HUES64 (cell line): ENCODE data around the gene SIX2.

Experiments used
- H3K27ac ChIP-seq: 2 replicates; pipeline ENCODE4 v1.7.0; 2013; ENCODE audit warnings: low read depth, low read length, inconsistent platforms
- H3K27me3 ChIP-seq: 2 replicates; pipeline ENCODE4 v1.6.1; 2013; ENCODE audit warnings: mild to moderate bottlenecking, low read length; ENCODE audit not compliant: insufficient read depth
- H3K36me3 ChIP-seq: 2 replicates; pipeline ENCODE4 v1.6.1; 2013; ENCODE audit warnings: mild to moderate bottlenecking, low read length; ENCODE audit not compliant: insufficient read depth
- H3K4me1 ChIP-seq: 2 replicates; pipeline ENCODE4 v1.6.1; 2013; ENCODE audit warnings: mild to moderate bottlenecking, low read length, moderate library complexity; ENCODE audit not compliant: insufficient read depth
- H3K4me3 ChIP-seq: 2 replicates; pipeline ENCODE4 v1.5.1; 2013; ENCODE audit warnings: mild to moderate bottlenecking, low read length, moderate library complexity
- H3K9ac ChIP-seq: 2 replicates; pipeline ENCODE4 v1.6.1; 2013; ENCODE audit warnings: mild to moderate bottlenecking, low read depth, low read length
- H3K9me3 ChIP-seq: 2 replicates; pipeline ENCODE4 v1.6.1; 2013; ENCODE audit warnings: low read depth, low read length; ENCODE audit not compliant: insufficient read depth
- WGBS: fragments of 150-250, 120-280 bp; methylation state at CpG from one replicate; pipeline ENCODE4 v1.1.7; 2013; ENCODE audit warnings: missing lambda C conversion rate; 5-methylcytosine and 5-hydroxymethylcytosine counted together

SIX2 gene

GRCh38 chr2:44975571-44976450, 33.4 kb downstream of the SIX2 start:
- Histone ChIP-seq H3K4me1 (peaks cover 31% of the 10 kb centered on the region), H3K9me3 (no peaks in the 10 kb centered on the region), H3K27me3 (no peaks in the 10 kb centered on the region), H3K27ac (no peak overlapping the region), H3K36me3 (no peaks in the 10 kb centered on the region), H3K9ac (no peak overlapping the region), H3K4me3 (peak overlapping the region; percentile 36)
- 46% methylated on average over 19 of the region's 24 CpGs for WGBS

DNA sequence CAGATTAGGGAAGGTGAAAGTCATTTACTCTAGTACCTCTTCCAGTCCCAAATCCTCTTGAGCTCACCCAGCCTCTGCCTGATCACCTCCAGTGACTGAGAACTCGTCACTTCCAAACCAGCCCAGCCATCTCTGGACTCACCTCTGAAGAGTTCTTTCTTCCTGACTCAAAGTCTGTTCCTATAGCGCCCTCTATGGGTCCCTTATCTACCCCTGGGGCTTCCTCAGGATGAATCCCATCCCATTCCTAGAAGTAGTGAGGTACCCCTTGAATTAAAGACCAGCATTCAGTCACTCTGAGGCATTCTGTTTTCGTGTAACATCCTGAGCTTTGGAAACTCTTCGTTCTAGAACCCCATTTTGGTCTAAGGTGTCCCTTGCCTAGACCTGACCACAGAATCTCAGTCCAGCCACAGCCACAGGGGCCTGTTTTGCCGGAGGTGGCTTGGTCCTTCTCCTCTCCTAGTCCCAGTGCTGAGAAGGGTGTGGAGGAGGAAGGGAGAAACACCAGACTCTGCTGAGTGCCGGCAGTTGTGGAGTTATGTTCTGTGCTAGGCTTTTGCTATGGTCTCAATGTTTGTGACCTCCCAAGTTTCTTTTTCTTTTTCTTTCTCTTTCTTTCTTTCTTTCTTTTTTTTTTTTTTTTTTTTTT, 35.1 kb downstream of the SIX2 start:
- Histone ChIP-seq H3K27ac (no peak overlapping the region), H3K36me3 (no peaks in the 10 kb centered on the region), H3K9ac (no peak overlapping the region), H3K4me1 (peaks cover 23% of the 10 kb centered on the region), H3K27me3 (no peaks in the 10 kb centered on the region), H3K9me3 (no peaks in the 10 kb centered on the region), H3K4me3 (no peak overlapping the region)
- WGBS, result 56% methylated on average over 5 of the region's 6 CpGs

- peak overlapping the region; percentile 16; the same call in 1 of the 2 replicates for H3K4me3 ChIP-seq
- 23% methylated on average over 11 of the region's 11 CpGs for WGBS
- no peaks in the 10 kb centered on the region for H3K27me3 ChIP-seq
- H3K4me1 ChIP-seq, result peaks cover 23% of the 10 kb centered on the region
- H3K36me3 ChIP-seq, result no peaks in the 10 kb centered on the region
- H3K9ac ChIP-seq, result no peak overlapping the region
- peak overlapping the region; percentile 16; the same call in 1 of the 2 replicates for H3K27ac ChIP-seq
- no peaks in the 10 kb centered on the region for H3K9me3 ChIP-seq
Observed at GRCh38 chr2:44972771-44973535, 36.3 kb downstream of the SIX2 start.

DNA sequence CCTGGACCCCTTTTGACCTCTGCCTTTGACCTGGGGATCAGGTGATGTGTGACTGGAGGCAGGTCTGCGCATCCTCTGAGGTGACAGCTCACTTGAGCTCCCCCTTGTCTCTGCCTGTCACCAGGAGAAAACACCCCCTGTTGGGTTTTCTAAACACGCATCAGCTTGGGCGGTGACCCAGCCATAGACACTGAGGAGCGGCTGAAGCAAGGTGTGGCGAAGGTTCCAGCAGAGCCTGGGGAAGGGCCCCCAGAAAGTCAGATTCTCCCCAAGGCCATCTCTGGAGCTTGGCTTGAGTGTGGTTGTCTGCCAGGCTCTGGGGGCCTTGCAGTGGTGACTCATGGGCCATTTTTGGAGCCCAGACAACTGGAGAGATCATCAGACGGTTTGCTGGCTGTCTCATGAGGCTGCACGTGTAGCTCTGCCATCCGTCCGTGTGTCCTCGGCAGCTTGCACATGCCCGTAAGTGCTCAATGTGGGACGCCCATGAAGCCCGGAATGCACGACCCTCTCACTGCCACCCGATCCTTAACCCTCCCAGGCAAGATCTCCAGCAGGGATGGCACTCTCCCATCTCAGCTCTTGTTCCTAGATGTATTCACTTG, 38.3 kb downstream of the SIX2 start:
- WGBS, result 89% methylated on average over 15 of the region's 15 CpGs
- Histone ChIP-seq H3K4me3 (no peak overlapping the region), H3K9me3 (no peaks in the 10 kb centered on the region), H3K9ac (no peak overlapping the region), H3K4me1 (peaks cover 19% of the 10 kb centered on the region), H3K27me3 (0 out of 2 replicates have a peak, but pooled peaks cover 5% of the 10 kb centered on the region), H3K36me3 (no peaks in the 10 kb centered on the region), H3K27ac (no peak overlapping the region)

- 94% methylated on average over 4 of the region's 4 CpGs for WGBS
- Histone ChIP-seq H3K9me3 (no peaks in the 10 kb centered on the region), H3K36me3 (no peaks in the 10 kb centered on the region), H3K4me1 (peaks cover 13% of the 10 kb centered on the region), H3K27me3 (0 out of 2 replicates have a peak, but pooled peaks cover 10% of the 10 kb centered on the region), H3K4me3 (no peak overlapping the region), H3K9ac (no peak overlapping the region), H3K27ac (no peak overlapping the region)
Observed at GRCh38 chr2:44969936-44970335, 39.3 kb downstream of the SIX2 start.

DNA sequence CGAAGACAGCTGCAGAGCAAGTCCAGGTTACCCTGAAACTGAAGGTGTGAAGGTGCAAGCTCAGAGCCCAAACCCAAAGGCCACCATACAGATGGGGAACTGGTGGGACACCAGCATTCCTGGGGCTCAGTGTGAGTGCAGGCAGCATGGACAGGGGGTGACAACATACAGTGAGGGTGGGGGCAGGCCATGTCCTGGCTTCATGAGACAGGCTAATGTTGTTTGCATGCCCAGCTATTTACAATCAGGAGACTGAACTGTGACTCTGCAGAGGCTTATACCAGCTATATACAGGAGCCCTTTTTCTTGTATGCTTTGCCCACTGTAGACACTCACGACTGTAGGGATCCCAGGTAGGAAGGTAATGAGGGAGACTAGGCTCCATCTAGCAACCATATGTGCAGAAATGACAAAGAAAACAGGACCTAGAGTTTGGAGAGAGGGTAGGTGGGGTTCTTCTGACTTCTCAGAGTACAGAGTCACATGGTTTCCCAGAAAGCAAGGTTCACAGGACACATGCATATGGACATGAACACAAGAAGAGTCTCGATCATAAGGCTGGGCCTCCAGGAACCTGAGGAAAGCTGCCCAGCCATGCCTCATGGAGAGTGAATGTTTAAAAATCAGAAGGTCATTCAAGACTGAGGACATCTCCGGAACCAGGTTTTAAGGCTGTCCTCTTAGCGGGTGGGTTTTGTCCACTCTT, 41.4 kb downstream of the SIX2 start:
- WGBS, result 94% methylated on average over 5 of the region's 5 CpGs
- Histone ChIP-seq H3K36me3 (no peaks in the 10 kb centered on the region), H3K27ac (no peak overlapping the region), H3K27me3 (0 out of 2 replicates have a peak, but pooled peaks cover 10% of the 10 kb centered on the region), H3K9me3 (no peaks in the 10 kb centered on the region), H3K9ac (no peak overlapping the region), H3K4me3 (no peak overlapping the region), H3K4me1 (peaks cover 5% of the 10 kb centered on the region)

DNA sequence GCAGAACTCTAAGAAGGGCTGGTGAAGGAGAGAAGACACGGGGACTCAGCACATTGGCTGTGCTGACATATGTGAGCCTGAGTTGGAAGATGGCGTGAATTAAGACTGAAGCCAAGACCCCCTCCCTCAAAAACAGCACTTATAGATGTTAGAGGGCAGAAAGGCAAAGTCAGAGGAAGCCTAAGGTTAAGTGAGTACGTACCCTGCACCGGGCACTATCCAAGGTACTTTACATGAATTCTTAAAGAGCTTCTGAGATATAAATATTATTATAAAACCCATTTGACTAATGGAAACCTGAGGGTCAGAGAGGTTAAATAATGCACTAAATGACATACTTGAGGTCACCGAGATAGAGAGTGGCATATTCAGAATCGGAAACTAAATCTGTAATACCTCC, 42.2 kb downstream of the SIX2 start:
- H3K36me3 ChIP-seq, result no peaks in the 10 kb centered on the region
- no peak overlapping the region for H3K27ac ChIP-seq
- no peak overlapping the region for H3K9ac ChIP-seq
- H3K4me1 ChIP-seq, result no peaks in the 10 kb centered on the region; the same call in 1 of the 2 replicates
- H3K4me3 ChIP-seq, result no peak overlapping the region
- 0 out of 2 replicates have a peak, but pooled peaks cover 10% of the 10 kb centered on the region for H3K27me3 ChIP-seq
- no peaks in the 10 kb centered on the region for H3K9me3 ChIP-seq
- WGBS, result 91% methylated on average over 3 of the region's 6 CpGs

GRCh38 chr2:44965684-44966083, 43.6 kb downstream of the SIX2 start:
- Histone ChIP-seq H3K27me3 (0 out of 2 replicates have a peak, but pooled peaks cover 10% of the 10 kb centered on the region), H3K9me3 (no peaks in the 10 kb centered on the region), H3K9ac (no peak overlapping the region), H3K4me1 (no peaks in the 10 kb centered on the region; the same call in 1 of the 2 replicates), H3K4me3 (no peak overlapping the region), H3K36me3 (no peaks in the 10 kb centered on the region), H3K27ac (no peak overlapping the region)
- WGBS, result no CpG with 5 or more reads among the region's 2 CpGs

- H3K4me3 ChIP-seq, result no peak overlapping the region
- no peak overlapping the region for H3K9ac ChIP-seq
- 17% methylated on average over 16 of the region's 16 CpGs for WGBS
- H3K36me3 ChIP-seq, result no peaks in the 10 kb centered on the region
- H3K27me3 ChIP-seq, result 0 out of 2 replicates have a peak, but pooled peaks cover 10% of the 10 kb centered on the region
- H3K27ac ChIP-seq, result no peak overlapping the region
- H3K4me1 ChIP-seq, result no peaks in the 10 kb centered on the region; the same call in 1 of the 2 replicates
- H3K9me3 ChIP-seq, result no peaks in the 10 kb centered on the region
Observed at GRCh38 chr2:44964752-44965236, 44.5 kb downstream of the SIX2 start.

GRCh38 chr2:44962176-44962695, 47.0 kb downstream of the SIX2 start:
- Histone ChIP-seq H3K9me3 (no peaks in the 10 kb centered on the region), H3K9ac (no peak overlapping the region), H3K36me3 (no peaks in the 10 kb centered on the region), H3K27ac (no peak overlapping the region), H3K4me1 (no peaks in the 10 kb centered on the region; the same call in 1 of the 2 replicates), H3K27me3 (peaks cover 21% of the 10 kb centered on the region), H3K4me3 (no peak overlapping the region)
- WGBS, result 92% methylated on average over 5 of the region's 5 CpGs
